LHCN-M2 (cell line): ENCODE measurements around the gene BST2. TPM values are rescaled to one million over a fixed set of nuclear protein-coding genes. Genes with fewer than 3 reads are reported as not detected.
A peak's percentile ranks its signal among the peaks of the same experiment; 100 is the strongest.
"Not testable (repeated sequence)": the region's sequence is repeated elsewhere in the genome, so short reads cannot be mapped to it uniquely, and the experiment has no call there.

Experiments used
- DNase-seq: peaks from one replicate; pipeline ENCODE4 v3.0.0-alpha.2; 2012; ENCODE audit warnings: low read depth
- total RNA-seq: library from RNA; depleted of rRNA; stranded (reverse); fragments of >200 nt; gene quantifications from 2 replicates; pipeline ENCODE4 v1.2.3, GENCODE V29; 2014

Gene BST2
- total RNA-seq, 1 experiment from 2014 or later = 0.69 TPM

DNA sequence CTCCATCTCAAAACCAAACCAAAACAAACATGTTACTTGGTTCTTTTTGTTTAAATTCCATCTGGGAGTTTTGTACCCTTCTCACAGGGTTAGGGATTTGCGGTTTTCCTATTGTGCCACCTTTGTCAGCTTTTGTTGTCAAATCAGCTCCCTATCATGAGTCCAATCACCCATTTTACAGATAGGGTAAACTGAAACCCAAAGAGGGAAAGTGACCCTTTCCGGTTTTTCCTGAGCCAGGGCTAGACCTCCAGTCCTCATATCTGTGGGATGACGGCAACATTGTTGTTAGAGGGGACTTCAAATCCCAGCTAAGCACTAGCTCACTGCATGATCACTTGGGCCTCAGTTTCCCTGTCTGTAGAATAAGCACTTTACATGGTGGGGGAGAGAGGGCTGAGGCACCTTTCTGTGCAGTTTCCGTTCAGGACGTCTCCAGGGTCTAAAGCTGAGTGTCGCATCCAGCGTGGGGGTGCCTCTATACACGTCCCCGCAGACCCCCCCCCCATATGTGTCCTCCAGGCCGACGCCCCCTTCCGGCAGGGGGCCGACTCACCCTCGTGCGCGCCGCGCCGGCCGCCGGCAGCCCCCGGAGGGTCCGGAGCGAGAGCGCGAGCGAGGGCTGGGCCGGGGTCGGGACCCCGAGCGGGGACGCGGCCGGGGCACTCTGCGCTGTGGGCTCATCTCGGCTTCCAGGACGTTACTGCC, 15.3 kb downstream of the BST2 start:
- no peak for DNase-seq

DNA sequence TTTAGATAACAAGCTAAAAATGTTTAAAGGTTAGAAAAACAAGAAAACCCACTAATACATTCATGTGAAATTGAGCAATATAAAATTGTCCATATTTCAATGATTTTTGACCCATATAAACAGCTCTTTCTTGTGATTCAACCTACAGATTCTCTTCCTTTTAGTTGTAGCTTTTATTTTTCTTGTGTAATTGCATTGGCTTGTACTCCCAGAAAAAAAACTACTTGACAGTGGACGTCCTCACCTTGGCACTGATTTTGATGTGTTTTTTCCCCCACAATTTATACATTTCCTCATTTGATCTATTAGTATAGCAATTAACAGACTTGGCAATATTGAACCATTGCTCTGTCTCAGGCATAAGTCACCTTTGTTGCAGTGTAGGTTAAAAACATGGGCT, 16.1 kb downstream of the BST2 start:
- no peak for DNase-seq

DNA sequence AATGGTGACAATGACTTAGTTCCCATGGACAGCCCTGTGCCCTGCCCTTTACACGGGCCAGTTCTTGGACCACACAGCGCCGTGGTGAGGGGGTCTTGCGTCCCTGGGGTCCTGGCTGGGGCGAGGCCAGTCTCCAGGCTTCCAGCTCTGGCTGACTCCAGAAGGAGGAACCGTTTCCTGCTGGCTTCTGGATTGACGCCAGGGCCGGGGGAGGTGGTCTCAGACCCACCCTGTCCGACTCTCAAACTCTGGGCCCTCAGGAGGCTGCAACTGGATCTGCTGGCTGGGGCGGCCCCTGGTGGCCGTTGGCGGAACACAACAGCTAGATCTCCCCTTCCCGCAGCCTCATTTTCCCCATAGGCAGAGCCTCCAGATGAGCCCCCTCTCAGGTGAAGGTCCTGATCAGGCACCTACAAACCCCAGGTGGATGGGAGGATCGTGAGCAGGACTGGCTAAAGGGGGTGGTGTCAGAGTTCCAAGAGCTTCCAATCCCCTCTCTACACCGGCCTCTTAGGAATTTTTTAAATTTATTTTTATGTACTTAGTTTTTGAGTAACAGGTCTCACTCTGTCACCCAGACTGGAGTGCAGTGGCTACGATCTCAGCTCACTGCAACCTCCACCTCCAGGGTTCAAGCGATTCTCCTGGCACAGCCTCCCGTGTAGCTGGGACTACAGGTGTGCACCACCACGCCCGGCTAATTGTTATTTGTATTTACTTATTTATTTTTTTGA, 19.4 kb downstream of the BST2 start:
- DNase-seq = peak; percentile 24

DNA sequence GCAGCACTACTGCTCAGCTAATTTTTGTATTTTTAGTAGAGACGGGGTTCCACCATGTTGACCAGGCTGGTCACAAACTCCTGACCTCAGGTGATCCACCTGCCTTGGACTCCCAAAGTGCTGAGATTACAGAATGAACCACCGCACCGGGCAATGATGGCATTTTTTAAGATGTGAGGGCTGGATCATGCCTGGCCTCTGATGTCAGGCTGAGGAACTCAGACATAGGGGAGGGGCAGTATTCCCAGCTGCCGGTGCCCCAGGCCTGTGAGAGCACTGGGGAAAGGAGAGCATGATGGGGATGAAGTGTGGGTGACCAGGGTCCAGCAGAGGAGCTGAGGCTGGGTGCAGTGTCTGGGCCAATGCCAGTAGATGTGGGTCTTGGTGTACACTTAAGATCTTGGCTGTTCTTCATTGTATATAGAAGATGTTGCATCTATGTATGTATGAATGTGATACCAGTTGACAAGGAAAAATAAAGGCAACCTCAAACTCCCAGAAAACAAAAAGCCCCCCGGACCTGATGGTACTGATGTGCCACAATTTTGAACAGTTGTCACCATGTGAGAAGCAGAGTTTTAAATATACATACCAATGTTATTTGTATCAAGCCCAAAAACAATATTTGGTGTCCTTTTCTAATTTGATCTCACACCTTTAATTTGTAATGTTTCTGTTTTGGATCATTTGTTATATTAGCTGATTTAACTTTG, 24.8 kb downstream of the BST2 start:
- DNase-seq = no peak

DNA sequence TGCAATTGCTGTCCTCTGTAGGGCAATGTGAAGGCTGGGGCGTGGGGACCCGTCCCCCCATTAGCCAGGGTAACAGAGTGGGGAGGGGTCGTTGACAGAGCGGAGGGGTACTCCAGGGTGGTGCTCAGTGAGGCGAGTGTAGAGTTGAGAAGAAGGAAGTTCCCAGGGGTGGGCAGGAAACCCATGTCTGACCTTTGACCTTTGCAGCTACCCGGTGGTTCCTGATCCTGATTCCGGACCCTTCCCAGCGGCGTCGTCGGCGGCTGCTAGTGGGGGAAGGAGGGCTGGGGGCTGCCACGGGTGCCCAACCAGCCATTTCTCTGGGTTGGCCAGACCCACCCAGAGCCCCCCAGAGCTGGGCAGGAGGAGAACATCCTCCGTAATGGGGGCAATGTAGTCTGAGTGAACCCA, 26.2 kb downstream of the BST2 start:
- DNase-seq = no peak

DNA sequence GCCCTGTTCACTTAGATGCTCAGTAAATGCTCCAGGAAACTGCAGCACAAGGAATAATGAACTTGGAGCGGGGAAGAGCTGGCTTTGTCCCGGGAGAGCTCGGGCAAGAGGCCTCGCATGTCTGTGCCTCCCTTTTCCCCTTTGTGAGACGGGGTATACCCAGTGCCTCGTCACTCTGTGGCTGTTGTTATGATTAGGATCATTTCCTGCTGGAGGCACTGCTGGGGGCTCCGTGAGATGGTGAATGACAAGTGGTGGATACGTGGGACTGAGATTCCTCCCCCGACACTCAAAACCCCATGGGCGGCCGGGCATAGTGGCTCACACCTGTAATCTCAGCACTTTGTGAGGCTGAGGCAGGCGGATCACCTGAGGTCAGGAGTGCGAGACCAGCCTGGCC, 27.2 kb downstream of the BST2 start:
- no peak for DNase-seq

DNA sequence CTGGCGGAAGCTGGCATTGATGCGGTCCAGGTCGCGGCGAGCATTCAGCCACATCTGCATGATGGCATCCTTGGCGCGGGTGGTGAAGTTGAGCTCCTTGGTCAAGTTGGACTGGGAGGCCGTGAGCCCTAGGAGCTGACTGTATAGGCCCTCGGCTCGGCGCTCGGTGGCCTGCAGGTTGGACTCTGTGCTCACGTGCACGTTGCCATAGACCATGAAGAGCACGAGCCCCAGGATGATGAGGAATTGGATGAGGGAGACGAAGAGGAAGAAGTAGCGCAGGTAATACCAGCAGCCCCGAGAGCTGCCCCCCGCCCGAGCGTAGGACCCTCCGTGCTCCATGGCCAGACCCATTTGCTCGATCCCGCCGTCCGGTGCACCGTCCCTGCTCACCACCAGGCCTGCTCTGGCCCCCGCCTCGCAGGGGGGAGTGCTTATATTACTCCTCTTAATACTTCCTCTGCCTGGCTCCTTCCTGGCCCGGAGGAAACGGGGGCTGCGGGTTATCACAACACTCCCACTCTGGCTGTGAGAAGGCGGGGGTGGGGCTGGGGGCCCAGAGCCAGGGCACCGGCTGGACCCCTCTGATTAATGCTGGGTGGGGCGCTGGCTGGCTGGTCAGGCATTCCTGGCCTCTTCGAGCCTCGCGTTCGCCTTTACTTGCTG, 28.4 kb downstream of the BST2 start, which contains the start of gene PLVAP:
TSS of gene PLVAP (minus strand) at position 408 of the 666 bp plus-strand sequence. CDS start at position 354, 54 bp downstream.
- DNase-seq = no peak

DNA sequence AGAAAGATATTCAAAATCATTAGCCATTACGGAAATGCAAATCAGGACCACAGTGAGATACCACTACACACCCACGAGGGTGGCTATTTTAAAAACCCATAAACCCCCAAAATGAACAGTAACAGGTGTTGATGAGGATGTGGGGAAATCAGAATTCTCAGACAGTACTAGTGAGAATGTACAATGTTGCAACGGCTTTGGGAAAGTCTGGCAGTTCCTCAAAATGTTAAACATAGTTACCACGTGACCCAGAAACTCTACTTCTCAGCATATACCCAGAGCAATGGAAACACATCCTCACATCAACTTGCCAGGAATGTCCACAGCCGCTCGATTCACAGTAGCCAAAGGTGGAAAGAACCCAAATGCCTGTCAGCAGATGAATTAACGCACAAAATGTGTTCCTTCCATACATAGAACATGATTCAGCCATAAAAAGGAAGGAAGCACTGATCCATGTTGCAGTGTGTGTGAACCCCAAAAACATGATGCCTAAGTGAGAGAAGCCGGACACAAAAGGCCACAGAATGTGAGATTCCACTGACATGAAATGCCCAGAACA, 35.3 kb downstream of the BST2 start:
- peak; percentile 80 for DNase-seq

DNA sequence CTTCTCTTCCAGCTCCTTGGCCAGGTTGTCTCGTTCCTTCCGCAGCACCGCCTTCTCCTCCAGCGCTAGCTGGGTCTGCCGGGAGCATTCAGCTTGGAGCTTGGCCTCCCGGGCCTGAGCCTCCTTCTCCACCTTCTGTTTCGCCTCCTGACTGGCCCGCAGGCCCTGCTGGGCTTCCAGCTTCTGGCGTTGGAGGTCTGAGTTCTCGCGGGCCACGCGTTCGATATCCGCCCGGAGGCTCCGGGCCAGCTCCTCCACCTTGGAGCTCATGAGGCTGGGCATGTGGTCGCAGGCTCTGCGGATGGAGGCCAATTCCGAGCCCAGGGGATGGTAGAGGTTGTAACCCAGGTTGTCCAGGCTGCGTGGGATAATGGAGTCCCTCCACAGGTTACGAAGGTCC, 40.1 kb downstream of the BST2 start:
- DNase-seq = no peak

DNA sequence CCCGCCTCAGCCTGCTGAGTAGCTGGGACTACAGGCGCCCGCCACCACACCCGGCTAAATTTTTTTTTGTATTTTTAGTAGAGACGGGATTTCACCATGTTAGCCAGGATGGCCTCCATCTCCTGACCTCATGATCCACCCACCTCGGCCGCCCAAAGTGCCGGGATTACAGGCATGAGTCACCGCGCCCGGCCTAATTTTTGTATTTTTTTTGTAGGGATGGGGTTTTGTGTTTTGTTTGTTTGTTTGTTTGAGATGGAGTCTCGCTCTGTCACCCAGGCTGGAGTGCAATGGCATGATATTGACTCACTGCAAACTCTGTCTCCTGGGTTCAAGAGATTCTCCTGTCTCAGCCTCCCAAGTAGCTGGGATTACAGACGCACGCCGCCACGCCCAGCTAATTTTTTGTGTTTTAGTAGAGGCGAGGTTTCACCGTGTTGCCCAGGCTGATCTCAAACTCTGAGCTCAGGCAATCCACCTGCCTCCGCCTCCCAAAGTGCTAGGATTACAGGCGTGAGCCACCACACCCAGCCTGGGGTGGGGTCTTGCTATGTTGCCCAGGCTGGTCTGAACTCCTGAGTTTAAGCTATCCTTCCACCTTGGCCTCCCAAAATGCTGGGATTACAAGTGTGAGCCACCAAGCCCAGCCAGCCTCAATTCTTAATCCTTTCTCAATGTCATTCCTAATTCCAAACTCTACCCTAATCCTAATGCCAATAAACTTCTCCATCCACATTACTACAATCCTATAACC, 41.4 kb downstream of the BST2 start:
- not testable (repeated sequence) for DNase-seq

DNA sequence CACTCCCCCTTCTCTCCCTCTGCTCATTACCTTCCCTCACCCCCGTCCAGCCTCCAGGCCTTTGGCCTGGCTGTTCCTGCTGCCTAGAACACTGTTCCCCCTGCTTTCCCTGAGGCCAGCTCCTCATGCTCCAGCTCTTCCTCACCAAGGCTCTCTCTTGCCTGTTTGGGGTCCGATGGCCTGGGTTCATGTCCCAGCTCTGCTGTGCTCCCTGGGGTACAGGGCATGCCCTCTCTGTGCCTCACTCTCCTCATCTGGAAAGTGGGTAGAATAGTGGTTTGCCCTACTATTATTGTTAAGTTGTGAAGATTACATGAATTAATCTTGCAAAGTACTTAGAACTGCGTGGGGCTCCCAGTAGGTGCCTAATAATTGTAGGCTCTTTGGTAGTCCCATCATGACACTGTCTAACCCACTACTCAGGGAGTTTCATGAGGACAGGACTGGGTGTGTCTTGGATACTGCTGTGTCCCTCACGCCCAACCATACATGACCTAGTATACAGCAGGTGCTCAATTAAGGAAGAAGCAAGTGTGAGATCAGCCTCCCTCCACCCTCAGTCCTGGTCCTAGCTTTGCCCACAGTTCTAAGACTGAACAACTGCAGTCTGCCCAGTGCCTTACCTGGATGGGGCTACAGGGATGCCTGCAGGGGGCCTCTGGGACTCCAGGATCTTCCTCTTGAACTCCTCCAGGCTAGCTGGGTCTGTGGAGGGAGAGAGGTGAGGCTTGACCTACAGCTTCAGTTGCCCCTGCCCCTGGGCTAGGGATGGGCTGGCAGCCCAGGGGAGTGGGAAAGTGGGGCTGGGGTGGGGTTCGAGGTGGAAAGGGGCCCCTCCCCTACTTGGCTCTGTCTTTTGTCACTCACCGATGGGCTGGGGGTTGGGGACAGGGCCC, 45.3 kb downstream of the BST2 start:
- DNase-seq = no peak

DNA sequence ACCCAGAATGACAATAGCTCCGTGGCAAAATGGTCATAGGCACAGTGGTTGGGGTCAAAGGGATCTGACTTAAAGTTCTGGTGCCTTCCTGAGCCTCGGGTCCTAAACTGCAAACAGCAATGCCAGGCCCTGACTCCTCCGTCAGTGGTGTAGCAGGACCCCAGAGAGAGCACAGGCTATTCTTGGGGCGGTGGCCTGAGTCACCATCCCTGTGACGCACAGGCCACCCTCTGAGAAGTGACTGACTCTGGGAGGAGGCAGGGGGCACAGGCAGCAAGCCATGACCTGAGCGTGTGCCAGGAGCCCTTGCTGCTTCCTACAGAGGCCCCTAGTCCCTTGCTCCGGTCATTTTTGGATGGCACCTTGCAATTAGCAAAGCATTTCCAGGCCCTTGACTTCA, 47.0 kb downstream of the BST2 start:
- no peak for DNase-seq

DNA sequence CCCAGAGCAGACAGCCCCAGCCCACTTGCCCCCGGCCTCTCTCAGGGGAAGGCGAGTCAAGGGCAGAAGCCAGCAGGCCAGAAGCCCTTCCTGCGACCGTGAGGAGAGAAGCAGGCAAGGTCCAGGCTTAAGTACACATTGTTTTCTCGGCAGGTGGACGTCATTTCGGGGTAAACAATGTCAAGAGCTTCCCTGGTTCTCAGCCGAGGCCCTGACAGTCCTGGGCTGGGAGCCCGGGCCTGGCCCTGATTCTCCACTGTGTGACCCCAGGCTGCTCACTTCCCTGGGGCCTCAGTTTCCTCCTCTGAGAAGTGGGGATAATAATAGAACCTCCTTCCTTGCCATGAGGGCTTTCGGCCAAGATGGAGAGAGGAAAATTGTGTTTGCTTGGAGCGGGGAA, 47.7 kb downstream of the BST2 start:
- no peak for DNase-seq

DNA sequence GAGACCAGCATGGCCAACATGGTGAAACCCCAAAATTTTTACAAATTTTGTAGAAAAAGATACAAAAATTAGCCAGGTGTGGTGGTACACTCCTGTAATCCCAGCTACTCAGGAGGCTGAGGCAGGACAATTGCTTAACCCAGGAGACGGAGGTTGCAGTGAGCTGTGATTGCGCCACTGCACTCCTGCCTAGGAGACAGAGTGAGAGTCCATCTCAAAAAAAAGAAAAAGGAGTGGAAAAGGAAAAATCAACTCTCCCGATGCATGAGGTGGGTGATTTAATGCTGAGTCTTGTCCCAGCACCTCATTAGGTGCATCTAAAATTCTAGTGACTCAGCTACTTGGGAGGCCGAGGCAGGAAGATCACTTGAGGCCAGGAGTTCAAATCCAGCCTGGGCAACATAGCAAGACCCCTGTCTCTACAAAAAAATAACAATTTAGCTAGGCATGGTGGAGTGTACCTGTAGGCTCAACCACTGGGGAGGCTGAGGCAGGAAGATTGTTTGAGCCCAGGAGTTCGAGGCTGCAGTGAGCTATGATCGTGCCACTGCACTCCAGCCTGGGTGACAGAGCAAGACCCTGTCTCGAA, 48.3 kb downstream of the BST2 start:
- DNase-seq = no peak

DNA sequence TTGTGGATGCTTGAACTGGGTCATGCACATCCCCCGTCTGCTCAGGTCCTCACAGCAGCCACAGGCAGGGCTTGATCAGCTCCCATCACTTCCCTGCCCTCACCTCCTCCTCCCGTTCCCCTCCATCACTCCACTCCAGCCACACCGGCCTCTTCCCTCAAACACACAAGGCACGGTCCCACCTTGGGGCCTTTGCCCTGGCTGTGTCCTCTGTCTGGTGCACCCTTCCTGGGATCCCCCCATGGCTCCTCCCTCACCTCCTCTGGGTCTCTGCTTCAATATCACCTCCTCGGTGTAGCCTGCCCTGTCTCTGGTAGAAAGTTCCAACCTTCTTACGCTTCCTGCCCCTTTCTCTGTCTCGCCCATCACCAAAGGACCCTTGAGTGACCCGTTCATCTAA, 52.0 kb downstream of the BST2 start:
- no peak for DNase-seq
